Loucy (cell line): ENCODE data around the gene HYAL3.
"Not testable (repeated sequence)": the region's sequence is repeated elsewhere in the genome, so short reads cannot be mapped to it uniquely, and the experiment has no call there.

ENCODE experiments used
- H2AFZ ChIP-seq: fragments of 200-600 bp; sonication (generic); 2 replicates; pipeline ENCODE4 v1.6.0; 2016; ENCODE audit warnings: antibody characterized with exemption, mild to moderate bottlenecking, low read length, moderate library complexity
- H3F3A ChIP-seq: fragments of 200-600 bp; 2 replicates; pipeline ENCODE4 v1.6.0; 2016; ENCODE audit warnings: antibody characterized with exemption, low read depth, mild to moderate bottlenecking
- H3K27me3 ChIP-seq: fragments of 200-600 bp; sonication (generic); 2 replicates; pipeline ENCODE4 v1.6.1; 2014; ENCODE audit warnings: low read length, mild to moderate bottlenecking; ENCODE audit not compliant: insufficient read depth, poor library complexity, severe bottlenecking
- H3K36me3 ChIP-seq: fragments of 200-600 bp; sonication (generic); 2 replicates; pipeline ENCODE4 v1.6.1; 2016; ENCODE audit warnings: low read length; ENCODE audit not compliant: insufficient read depth
- H3K4me1 ChIP-seq: fragments of 200-600 bp; sonication (generic); 2 replicates; pipeline ENCODE4 v1.5.1; 2014; ENCODE audit warnings: low read length, mild to moderate bottlenecking; ENCODE audit not compliant: insufficient read depth, poor library complexity, severe bottlenecking
- H3K4me2 ChIP-seq: fragments of 200-600 bp; sonication (generic); 2 replicates; pipeline ENCODE4 v1.6.0; 2014; ENCODE audit warnings: antibody characterized with exemption, low read length, low read depth, mild to moderate bottlenecking; ENCODE audit not compliant: poor library complexity, severe bottlenecking
- H3K4me3 ChIP-seq: fragments of 200-600 bp; sonication (generic); 2 replicates; pipeline ENCODE4 v1.5.1; 2014; ENCODE audit warnings: low read length, mild to moderate bottlenecking, mixed read lengths; ENCODE audit not compliant: poor library complexity, severe bottlenecking
- H3K79me2 ChIP-seq: fragments of 200-600 bp; sonication (generic); 2 replicates; pipeline ENCODE4 v1.6.1; 2014; ENCODE audit warnings: low read length; ENCODE audit not compliant: insufficient read depth
- H3K9ac ChIP-seq: fragments of 200-600 bp; sonication (generic); 2 replicates; pipeline ENCODE4 v1.6.0; 2014; ENCODE audit warnings: mild to moderate bottlenecking, low read depth, low read length, moderate library complexity; ENCODE audit not compliant: poor library complexity, severe bottlenecking
- H3K9me2 ChIP-seq: fragments of 200-600 bp; sonication (generic); replicated peaks from 2 replicates; pipeline ENCODE4 v1.6.1; 2016; ENCODE audit warnings: low read depth, low read length, mixed read lengths
- H3K9me3 ChIP-seq: fragments of 200-600 bp; sonication (generic); 2 replicates; pipeline ENCODE4 v1.6.1; 2014; ENCODE audit warnings: mild to moderate bottlenecking, antibody characterized with exemption, low read length, low read depth; ENCODE audit not compliant: insufficient read depth
- H4K20me1 ChIP-seq: fragments of 200-600 bp; sonication (generic); 2 replicates; pipeline ENCODE4 v1.6.0; 2014; ENCODE audit warnings: antibody characterized with exemption, low read length, mild to moderate bottlenecking; ENCODE audit not compliant: insufficient read depth, poor library complexity, severe bottlenecking
- EZH2phosphoT487 ChIP-seq: fragments of 200-600 bp; IDR thresholded peaks from 2 replicates; pipeline ENCODE4 v1.6.1; 2018; ENCODE audit warnings: antibody characterized with exemption, mild to moderate bottlenecking, moderate library complexity, borderline replicate concordance
- TF ChIP-seq, protein P1 (sequence below): fragments of 200-600 bp; sonication (generic); conservative IDR thresholded peaks from 2 replicates; pipeline ENCODE4 v1.5.1; 2014; ENCODE audit warnings: mild to moderate bottlenecking, antibody characterized with exemption, low read length

The HYAL3 gene

DNA sequence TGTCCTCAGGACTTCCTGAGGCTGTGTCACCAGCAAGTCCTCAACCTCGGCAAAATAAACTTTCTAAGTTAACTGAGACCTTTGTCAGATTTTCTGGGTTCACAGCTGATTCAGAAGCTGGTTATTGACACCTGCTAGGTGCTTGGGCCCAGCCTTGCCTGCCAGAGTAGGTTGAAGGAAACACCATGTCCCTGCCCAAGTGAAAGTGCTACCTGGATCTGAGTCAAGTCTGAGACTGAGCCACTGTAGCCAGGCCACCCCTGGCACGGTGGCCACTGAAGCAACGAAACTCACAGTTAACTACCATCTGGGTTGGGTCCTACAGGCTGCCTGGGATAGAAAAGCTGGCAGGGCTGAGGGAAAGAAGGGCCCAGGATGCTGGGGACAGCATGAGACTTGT is 15.1 kb upstream of the HYAL3 start:
- Histone ChIP-seq H3K36me3 (no peaks in the 10 kb centered on the region), H3K9ac (no peak overlapping the region), H3K4me2 (no peak overlapping the region), H3K79me2 (peaks cover 15% of the 10 kb centered on the region; the same call in 1 of the 2 replicates), H3K4me1 (peaks cover 27% of the 10 kb centered on the region), H2AFZ (no peak overlapping the region), H3F3A (no peaks in the 10 kb centered on the region), H4K20me1 (peaks cover 3% of the 10 kb centered on the region), H3K9me2 (no peaks in the 10 kb centered on the region), H3K9me3 (no peaks in the 10 kb centered on the region), H3K4me3 (no peak overlapping the region), H3K27me3 (no peaks in the 10 kb centered on the region)
- TF ChIP-seq, protein P1, sequence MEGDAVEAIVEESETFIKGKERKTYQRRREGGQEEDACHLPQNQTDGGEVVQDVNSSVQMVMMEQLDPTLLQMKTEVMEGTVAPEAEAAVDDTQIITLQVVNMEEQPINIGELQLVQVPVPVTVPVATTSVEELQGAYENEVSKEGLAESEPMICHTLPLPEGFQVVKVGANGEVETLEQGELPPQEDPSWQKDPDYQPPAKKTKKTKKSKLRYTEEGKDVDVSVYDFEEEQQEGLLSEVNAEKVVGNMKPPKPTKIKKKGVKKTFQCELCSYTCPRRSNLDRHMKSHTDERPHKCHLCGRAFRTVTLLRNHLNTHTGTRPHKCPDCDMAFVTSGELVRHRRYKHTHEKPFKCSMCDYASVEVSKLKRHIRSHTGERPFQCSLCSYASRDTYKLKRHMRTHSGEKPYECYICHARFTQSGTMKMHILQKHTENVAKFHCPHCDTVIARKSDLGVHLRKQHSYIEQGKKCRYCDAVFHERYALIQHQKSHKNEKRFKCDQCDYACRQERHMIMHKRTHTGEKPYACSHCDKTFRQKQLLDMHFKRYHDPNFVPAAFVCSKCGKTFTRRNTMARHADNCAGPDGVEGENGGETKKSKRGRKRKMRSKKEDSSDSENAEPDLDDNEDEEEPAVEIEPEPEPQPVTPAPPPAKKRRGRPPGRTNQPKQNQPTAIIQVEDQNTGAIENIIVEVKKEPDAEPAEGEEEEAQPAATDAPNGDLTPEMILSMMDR = no peak
- no peak for TF ChIP-seq EZH2phosphoT487

DNA sequence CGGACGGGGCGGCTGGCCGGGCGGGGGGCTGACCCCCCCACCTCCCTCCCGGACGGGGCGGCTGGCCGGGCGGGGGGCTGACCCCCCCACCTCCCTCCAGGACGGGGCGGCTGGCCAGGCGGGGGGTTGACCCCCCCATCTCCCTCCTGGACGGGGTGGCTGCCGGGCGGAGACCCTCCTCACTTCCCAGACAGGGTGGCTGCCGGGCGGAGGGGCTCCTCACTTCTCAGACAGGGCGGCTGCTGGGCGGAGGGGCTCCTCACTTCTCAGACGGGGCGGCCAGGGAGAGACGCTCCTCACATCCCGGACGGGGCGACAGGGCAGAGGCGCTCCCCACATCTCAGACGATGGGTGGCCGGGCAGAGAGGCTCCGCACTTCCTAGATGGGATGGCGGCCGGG is 12.8 kb upstream of the HYAL3 start:
- H3K4me3 ChIP-seq, H3K4me1 ChIP-seq, H2AFZ ChIP-seq, H3K9me2 ChIP-seq, H3K9me3 ChIP-seq, H3F3A ChIP-seq, H3K27me3 ChIP-seq, H4K20me1 ChIP-seq, H3K4me2 ChIP-seq, H3K36me3 ChIP-seq, H3K79me2 ChIP-seq, H3K9ac ChIP-seq: not testable (repeated sequence)

DNA sequence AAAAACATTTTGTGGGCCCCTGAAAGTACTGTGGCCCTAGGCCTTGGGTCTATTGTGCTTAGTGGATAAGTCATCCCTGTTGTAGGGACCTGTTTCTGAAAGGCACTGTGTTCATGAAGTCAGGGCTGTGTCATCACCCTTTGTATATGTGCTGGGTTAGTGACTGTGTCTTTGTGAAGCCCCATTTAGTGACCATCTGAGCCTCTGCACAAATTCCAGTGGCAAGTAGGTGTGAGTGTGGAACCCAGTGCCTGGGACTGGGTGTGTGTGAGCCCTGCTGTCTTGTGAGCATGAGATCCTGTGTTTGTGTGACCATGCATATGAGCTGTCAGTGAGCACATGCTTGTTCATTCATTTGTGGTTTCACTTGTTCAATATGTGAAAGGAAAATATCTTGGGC is 5.4 kb upstream of the HYAL3 start:
- H3K9me2 ChIP-seq = no peaks in the 10 kb centered on the region
- TF ChIP-seq, protein P1 = no peak
- TF ChIP-seq EZH2phosphoT487 = no peak
- no peaks in the 10 kb centered on the region for H3K27me3 ChIP-seq
- no peaks in the 10 kb centered on the region for H3F3A ChIP-seq
- peaks cover 10% of the 10 kb centered on the region for H3K4me1 ChIP-seq
- H3K4me2 ChIP-seq = no peak overlapping the region
- no peak overlapping the region for H3K4me3 ChIP-seq
- no peaks in the 10 kb centered on the region for H3K36me3 ChIP-seq
- H4K20me1 ChIP-seq = no peaks in the 10 kb centered on the region
- H3K9me3 ChIP-seq = no peaks in the 10 kb centered on the region
- H2AFZ ChIP-seq = no peak overlapping the region
- H3K79me2 ChIP-seq = no peaks in the 10 kb centered on the region
- H3K9ac ChIP-seq = no peak overlapping the region

DNA sequence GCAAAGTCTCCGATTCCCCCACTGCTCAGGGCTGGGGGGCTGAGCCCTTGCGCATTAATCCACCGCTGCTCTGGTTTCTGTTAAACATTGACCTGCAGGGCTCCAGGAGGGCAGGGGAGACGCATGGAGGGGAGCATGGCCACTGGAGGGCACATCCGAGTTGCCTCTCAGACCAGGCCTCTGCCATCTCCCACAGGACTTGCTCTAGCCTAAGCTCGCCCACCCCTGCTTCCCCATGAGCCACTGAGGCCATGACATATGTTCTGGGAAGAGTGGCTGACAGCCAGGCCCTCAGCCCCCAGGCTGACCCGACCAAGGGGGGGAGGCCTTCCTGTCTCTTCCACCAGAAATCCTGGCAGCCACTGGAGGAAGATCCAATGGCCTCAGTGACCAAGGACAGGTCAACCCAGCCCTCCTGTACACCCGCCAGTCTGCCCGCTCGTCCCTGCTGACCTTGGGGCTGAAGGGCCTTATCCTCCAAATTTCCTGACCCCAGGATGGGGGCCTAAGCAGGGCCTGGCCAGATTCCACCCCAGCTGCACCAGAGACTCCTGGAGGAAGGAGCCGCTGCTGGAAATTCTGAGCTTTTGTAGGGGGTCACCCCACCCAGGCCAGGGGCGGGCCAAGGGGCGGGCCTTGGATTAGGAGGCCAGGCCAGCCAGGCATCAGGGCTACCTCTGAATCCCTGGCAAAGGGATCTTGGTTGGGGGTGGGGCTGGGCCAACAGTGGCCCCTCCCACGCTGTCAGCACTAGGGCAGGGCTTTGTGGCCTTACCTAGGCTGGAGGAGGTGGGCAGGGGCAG is 4.0 kb upstream of the HYAL3 start, which contains the start of gene HYAL1:
Gene HYAL1 (minus strand): TSS at position 562 of the 803 bp plus-strand sequence. CDS start 618 bp downstream, outside the sequence.
- Histone ChIP-seq H3K9me2 (no peaks in the 10 kb centered on the region), H3K36me3 (no peaks in the 10 kb centered on the region), H4K20me1 (peaks cover 3% of the 10 kb centered on the region), H3K4me1 (peaks cover 11% of the 10 kb centered on the region), H3F3A (no peaks in the 10 kb centered on the region), H3K9ac (no peak within 1 kb of the TSS), H3K4me2 (no peak within 1 kb of the TSS), H3K4me3 (no peak within 1 kb of the TSS), H3K9me3 (no peaks in the 10 kb centered on the region), H3K27me3 (no peaks in the 10 kb centered on the region), H3K79me2 (peaks cover 4% of the 10 kb centered on the region; the same call in 1 of the 2 replicates), H2AFZ (no peak within 1 kb of the TSS)
- TF ChIP-seq, protein P1 = peak; percentile 34
- no peak for TF ChIP-seq EZH2phosphoT487
